Measurements from ENCODE around the gene SLC26A1. TPM values are rescaled to one million over a fixed set of nuclear protein-coding genes. Genes with fewer than 3 reads are reported as not detected.

The SLC26A1 gene
- total RNA-seq, 1 experiment from 2014 or later = 0.85 TPM

DNA sequence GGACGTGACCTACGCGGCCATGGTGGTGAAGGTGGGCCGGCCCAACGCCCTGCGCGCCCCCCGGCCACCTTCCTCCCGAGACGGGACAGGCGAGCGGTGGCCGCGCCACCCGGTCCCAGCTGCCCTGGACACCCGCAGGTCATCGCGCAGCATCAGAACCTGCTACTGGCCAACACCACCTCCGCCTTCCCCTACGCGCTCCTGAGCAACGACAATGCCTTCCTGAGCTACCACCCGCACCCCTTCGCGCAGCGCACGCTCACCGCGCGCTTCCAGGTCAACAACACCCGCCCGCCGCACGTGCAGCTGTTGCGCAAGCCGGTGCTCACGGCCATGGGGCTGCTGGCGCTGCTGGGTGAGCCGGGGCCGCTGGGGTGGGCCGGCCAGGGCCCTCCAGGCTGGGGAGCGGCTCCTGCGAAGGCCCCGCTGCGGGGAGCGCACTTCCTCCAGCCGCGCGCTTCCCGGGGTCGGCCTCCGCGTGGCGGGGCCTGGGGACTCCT lies 9.0 kb upstream of the SLC26A1 start (continued):
- TF ChIP-seq, protein P1, sequence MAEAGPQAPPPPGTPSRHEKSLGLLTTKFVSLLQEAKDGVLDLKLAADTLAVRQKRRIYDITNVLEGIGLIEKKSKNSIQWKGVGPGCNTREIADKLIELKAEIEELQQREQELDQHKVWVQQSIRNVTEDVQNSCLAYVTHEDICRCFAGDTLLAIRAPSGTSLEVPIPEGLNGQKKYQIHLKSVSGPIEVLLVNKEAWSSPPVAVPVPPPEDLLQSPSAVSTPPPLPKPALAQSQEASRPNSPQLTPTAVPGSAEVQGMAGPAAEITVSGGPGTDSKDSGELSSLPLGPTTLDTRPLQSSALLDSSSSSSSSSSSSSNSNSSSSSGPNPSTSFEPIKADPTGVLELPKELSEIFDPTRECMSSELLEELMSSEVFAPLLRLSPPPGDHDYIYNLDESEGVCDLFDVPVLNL (CRISPR knock-in tag; IDR thresholded peaks at IDR 0.05; ENCODE audit: borderline replicate concordance, low read depth) = no peak
- TF ChIP-seq FOXK1 (CRISPR knock-in tag; IDR thresholded peaks at IDR 0.05) (peak; percentile 95), FOXP1 (CRISPR knock-in tag; IDR thresholded peaks at IDR 0.05; ENCODE audit: borderline replicate concordance) (peak; percentile 78; the same call in 1 of the 2 replicates), SMAD4 (CRISPR knock-in tag; IDR thresholded peaks at IDR 0.05) (no peak), SP1 (CRISPR knock-in tag; conservative IDR thresholded peaks at IDR 0.05) (no peak; the same call in 1 of the 2 replicates), GABPB1 (CRISPR knock-in tag; IDR thresholded peaks at IDR 0.05) (no peak), TEAD1 (CRISPR knock-in tag; IDR thresholded peaks at IDR 0.05) (peak; percentile 68; the same call in 1 of the 2 replicates), ZNF416 (CRISPR knock-in tag; IDR thresholded peaks at IDR 0.05) (no peak), NR3C1 (CRISPR knock-in tag; conservative IDR thresholded peaks at IDR 0.05; ENCODE audit: low read depth) (no peak), NR2C2 (CRISPR knock-in tag; IDR thresholded peaks at IDR 0.05) (no peak), TEAD4 (CRISPR knock-in tag; IDR thresholded peaks at IDR 0.05) (no peak), TP53 (CRISPR knock-in tag; IDR thresholded peaks at IDR 0.05) (no peak), RORB (CRISPR knock-in tag; IDR thresholded peaks at IDR 0.05) (no peak), EMX1 (CRISPR knock-in tag; IDR thresholded peaks at IDR 0.05) (no peak), HMGA2 (CRISPR knock-in tag; IDR thresholded peaks at IDR 0.05) (no peak)
- TF ChIP-seq, protein P2, sequence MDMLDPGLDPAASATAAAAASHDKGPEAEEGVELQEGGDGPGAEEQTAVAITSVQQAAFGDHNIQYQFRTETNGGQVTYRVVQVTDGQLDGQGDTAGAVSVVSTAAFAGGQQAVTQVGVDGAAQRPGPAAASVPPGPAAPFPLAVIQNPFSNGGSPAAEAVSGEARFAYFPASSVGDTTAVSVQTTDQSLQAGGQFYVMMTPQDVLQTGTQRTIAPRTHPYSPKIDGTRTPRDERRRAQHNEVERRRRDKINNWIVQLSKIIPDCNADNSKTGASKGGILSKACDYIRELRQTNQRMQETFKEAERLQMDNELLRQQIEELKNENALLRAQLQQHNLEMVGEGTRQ (CRISPR knock-in tag; IDR thresholded peaks at IDR 0.05) = no peak; the same call in 1 of the 2 replicates
- TF ChIP-seq, protein P3, sequence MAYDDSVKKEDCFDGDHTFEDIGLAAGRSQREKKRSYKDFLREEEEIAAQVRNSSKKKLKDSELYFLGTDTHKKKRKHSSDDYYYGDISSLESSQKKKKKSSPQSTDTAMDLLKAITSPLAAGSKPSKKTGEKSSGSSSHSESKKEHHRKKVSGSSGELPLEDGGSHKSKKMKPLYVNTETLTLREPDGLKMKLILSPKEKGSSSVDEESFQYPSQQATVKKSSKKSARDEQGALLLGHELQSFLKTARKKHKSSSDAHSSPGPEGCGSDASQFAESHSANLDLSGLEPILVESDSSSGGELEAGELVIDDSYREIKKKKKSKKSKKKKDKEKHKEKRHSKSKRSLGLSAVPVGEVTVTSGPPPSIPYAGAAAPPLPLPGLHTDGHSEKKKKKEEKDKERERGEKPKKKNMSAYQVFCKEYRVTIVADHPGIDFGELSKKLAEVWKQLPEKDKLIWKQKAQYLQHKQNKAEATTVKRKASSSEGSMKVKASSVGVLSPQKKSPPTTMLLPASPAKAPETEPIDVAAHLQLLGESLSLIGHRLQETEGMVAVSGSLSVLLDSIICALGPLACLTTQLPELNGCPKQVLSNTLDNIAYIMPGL (CRISPR knock-in tag; IDR thresholded peaks at IDR 0.05) = 0 out of 2 replicates have a peak, but pooled peaks have one; percentile 64
- TF ChIP-seq, protein P4, sequence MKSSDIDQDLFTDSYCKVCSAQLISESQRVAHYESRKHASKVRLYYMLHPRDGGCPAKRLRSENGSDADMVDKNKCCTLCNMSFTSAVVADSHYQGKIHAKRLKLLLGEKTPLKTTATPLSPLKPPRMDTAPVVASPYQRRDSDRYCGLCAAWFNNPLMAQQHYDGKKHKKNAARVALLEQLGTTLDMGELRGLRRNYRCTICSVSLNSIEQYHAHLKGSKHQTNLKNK (CRISPR knock-in tag; IDR thresholded peaks at IDR 0.05) = no peak
- TF ChIP-seq, protein P5, sequence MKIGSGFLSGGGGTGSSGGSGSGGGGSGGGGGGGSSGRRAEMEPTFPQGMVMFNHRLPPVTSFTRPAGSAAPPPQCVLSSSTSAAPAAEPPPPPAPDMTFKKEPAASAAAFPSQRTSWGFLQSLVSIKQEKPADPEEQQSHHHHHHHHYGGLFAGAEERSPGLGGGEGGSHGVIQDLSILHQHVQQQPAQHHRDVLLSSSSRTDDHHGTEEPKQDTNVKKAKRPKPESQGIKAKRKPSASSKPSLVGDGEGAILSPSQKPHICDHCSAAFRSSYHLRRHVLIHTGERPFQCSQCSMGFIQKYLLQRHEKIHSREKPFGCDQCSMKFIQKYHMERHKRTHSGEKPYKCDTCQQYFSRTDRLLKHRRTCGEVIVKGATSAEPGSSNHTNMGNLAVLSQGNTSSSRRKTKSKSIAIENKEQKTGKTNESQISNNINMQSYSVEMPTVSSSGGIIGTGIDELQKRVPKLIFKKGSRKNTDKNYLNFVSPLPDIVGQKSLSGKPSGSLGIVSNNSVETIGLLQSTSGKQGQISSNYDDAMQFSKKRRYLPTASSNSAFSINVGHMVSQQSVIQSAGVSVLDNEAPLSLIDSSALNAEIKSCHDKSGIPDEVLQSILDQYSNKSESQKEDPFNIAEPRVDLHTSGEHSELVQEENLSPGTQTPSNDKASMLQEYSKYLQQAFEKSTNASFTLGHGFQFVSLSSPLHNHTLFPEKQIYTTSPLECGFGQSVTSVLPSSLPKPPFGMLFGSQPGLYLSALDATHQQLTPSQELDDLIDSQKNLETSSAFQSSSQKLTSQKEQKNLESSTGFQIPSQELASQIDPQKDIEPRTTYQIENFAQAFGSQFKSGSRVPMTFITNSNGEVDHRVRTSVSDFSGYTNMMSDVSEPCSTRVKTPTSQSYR (CRISPR knock-in tag; IDR thresholded peaks at IDR 0.05) = peak; percentile 72; the same call in 1 of the 2 replicates
- TF ChIP-seq, protein P6, sequence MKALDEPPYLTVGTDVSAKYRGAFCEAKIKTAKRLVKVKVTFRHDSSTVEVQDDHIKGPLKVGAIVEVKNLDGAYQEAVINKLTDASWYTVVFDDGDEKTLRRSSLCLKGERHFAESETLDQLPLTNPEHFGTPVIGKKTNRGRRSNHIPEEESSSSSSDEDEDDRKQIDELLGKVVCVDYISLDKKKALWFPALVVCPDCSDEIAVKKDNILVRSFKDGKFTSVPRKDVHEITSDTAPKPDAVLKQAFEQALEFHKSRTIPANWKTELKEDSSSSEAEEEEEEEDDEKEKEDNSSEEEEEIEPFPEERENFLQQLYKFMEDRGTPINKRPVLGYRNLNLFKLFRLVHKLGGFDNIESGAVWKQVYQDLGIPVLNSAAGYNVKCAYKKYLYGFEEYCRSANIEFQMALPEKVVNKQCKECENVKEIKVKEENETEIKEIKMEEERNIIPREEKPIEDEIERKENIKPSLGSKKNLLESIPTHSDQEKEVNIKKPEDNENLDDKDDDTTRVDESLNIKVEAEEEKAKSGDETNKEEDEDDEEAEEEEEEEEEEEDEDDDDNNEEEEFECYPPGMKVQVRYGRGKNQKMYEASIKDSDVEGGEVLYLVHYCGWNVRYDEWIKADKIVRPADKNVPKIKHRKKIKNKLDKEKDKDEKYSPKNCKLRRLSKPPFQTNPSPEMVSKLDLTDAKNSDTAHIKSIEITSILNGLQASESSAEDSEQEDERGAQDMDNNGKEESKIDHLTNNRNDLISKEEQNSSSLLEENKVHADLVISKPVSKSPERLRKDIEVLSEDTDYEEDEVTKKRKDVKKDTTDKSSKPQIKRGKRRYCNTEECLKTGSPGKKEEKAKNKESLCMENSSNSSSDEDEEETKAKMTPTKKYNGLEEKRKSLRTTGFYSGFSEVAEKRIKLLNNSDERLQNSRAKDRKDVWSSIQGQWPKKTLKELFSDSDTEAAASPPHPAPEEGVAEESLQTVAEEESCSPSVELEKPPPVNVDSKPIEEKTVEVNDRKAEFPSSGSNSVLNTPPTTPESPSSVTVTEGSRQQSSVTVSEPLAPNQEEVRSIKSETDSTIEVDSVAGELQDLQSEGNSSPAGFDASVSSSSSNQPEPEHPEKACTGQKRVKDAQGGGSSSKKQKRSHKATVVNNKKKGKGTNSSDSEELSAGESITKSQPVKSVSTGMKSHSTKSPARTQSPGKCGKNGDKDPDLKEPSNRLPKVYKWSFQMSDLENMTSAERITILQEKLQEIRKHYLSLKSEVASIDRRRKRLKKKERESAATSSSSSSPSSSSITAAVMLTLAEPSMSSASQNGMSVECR (CRISPR knock-in tag; IDR thresholded peaks at IDR 0.05; ENCODE audit: borderline replicate concordance) = peak; percentile 88
- TF ChIP-seq, protein P7, sequence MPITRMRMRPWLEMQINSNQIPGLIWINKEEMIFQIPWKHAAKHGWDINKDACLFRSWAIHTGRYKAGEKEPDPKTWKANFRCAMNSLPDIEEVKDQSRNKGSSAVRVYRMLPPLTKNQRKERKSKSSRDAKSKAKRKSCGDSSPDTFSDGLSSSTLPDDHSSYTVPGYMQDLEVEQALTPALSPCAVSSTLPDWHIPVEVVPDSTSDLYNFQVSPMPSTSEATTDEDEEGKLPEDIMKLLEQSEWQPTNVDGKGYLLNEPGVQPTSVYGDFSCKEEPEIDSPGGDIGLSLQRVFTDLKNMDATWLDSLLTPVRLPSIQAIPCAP (CRISPR knock-in tag; IDR thresholded peaks at IDR 0.05) = peak; percentile 91
- TF ChIP-seq, protein P8, sequence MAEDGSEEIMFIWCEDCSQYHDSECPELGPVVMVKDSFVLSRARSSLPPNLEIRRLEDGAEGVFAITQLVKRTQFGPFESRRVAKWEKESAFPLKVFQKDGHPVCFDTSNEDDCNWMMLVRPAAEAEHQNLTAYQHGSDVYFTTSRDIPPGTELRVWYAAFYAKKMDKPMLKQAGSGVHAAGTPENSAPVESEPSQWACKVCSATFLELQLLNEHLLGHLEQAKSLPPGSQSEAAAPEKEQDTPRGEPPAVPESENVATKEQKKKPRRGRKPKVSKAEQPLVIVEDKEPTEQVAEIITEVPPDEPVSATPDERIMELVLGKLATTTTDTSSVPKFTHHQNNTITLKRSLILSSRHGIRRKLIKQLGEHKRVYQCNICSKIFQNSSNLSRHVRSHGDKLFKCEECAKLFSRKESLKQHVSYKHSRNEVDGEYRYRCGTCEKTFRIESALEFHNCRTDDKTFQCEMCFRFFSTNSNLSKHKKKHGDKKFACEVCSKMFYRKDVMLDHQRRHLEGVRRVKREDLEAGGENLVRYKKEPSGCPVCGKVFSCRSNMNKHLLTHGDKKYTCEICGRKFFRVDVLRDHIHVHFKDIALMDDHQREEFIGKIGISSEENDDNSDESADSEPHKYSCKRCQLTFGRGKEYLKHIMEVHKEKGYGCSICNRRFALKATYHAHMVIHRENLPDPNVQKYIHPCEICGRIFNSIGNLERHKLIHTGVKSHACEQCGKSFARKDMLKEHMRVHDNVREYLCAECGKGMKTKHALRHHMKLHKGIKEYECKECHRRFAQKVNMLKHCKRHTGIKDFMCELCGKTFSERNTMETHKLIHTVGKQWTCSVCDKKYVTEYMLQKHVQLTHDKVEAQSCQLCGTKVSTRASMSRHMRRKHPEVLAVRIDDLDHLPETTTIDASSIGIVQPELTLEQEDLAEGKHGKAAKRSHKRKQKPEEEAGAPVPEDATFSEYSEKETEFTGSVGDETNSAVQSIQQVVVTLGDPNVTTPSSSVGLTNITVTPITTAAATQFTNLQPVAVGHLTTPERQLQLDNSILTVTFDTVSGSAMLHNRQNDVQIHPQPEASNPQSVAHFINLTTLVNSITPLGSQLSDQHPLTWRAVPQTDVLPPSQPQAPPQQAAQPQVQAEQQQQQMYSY (CRISPR knock-in tag; IDR thresholded peaks at IDR 0.05) = peak; percentile 43; the same call in 1 of the 2 replicates
- TF ChIP-seq, protein P9, sequence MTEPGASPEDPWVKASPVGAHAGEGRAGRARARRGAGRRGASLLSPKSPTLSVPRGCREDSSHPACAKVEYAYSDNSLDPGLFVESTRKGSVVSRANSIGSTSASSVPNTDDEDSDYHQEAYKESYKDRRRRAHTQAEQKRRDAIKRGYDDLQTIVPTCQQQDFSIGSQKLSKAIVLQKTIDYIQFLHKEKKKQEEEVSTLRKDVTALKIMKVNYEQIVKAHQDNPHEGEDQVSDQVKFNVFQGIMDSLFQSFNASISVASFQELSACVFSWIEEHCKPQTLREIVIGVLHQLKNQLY (CRISPR knock-in tag; IDR thresholded peaks at IDR 0.05) = no peak
